Mucosa of stomach (tissue), 1 donor: ENCODE results near the gene ACTL10.
A peak's percentile ranks its signal among the peaks of the same experiment; 100 is the strongest.

Experiments used
- H3K27me3 ChIP-seq: one replicate; pipeline ENCODE4 v1.7.0; 2013; ENCODE audit warnings: mild to moderate bottlenecking, low read length; ENCODE audit not compliant: control insufficient read depth, insufficient read depth
- H3K36me3 ChIP-seq: one replicate; pipeline ENCODE4 v1.7.0; 2013; ENCODE audit warnings: low read length; ENCODE audit not compliant: control insufficient read depth, insufficient read depth
- H3K4me1 ChIP-seq: one replicate; pipeline ENCODE4 v1.7.0; 2013; ENCODE audit warnings: mild to moderate bottlenecking, low read length; ENCODE audit not compliant: control insufficient read depth, insufficient read depth
- H3K4me3 ChIP-seq: one replicate; pipeline ENCODE4 v1.7.0; 2013; ENCODE audit warnings: low read length
- H3K9ac ChIP-seq: one replicate; pipeline ENCODE4 v1.7.0; 2013; ENCODE audit warnings: mild to moderate bottlenecking, low read length, moderate library complexity
- H3K9me3 ChIP-seq: one replicate; pipeline ENCODE4 v1.7.0; 2013; ENCODE audit warnings: mild to moderate bottlenecking, low read length, moderate library complexity; ENCODE audit not compliant: control insufficient read depth
- donor health status: Pancreatic carcinoma.

Gene ACTL10

GRCh38 chr20:33676652-33677645 is 10.2 kb downstream of the ACTL10 start:
- Histone ChIP-seq H3K4me1 (peaks cover 23% of the 10 kb centered on the region), H3K9me3 (no peaks in the 10 kb centered on the region), H3K4me3 (no peak overlapping the region), H3K9ac (no peak overlapping the region), H3K36me3 (no peaks in the 10 kb centered on the region), H3K27me3 (no peaks in the 10 kb centered on the region)

- Histone ChIP-seq H3K4me3 (no peak overlapping the region), H3K27me3 (no peaks in the 10 kb centered on the region), H3K36me3 (no peaks in the 10 kb centered on the region), H3K4me1 (peaks cover 19% of the 10 kb centered on the region), H3K9ac (no peak overlapping the region), H3K9me3 (no peaks in the 10 kb centered on the region)
Observed at GRCh38 chr20:33677991-33678702, 11.4 kb downstream of the ACTL10 start.

DNA sequence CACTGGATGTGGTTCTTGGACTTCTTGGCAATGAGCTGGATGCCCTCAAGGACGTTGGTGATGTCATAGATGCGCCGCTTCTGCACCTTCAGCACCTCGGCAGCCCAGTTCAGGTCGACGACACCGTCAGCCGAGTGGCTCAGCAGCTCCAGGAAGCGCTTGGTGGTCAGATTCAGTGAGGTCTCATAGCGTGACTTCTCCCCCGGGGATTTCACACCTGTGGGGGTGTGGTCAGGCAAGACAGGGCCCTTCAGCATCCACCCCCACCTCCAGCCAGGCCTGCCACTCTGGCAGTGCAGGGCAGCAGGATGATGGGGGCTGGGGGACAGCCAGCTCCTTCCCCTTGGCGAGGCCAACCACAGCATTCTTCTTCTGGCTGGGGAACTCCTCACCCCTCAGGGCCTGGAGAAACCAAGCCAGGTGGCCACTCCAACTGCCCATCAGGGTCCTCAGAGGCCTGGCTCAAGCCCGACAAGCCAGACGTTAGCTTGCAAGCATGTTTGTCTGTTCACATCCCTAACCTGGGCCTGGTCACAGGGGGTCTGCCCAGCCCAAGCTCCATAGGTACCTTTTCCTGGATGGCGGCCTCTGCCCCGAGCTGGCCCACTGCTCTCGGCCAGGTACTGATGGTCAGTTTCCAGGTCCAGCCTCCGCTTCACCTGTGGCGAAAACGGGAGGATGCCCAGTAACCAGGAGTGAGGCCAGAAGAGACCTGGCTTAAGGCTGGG is 13.2 kb downstream of the ACTL10 start:
- H3K27me3 ChIP-seq, result no peaks in the 10 kb centered on the region
- no peaks in the 10 kb centered on the region for H3K9me3 ChIP-seq
- H3K4me3 ChIP-seq, result no peak overlapping the region
- H3K4me1 ChIP-seq, result peaks cover 17% of the 10 kb centered on the region
- no peaks in the 10 kb centered on the region for H3K36me3 ChIP-seq
- no peak overlapping the region for H3K9ac ChIP-seq

DNA sequence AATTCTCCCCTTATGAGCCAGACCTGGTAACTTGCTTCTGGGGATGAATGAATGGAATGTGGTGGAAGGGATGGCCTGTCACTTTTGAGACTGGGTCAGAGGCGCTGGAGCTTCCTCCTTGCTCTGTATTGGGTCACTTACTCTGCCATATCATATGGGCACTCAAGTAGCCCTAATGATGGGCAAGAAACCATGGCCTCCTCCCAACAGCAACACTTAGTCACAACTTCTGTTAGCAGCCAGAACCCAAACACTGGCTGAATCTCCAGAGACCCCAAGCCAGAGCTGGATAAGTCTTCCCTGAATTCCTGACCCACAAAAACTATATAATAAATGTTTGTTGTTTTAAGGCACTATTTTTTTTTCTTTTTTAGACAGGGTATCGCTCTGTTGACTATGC is 13.9 kb downstream of the ACTL10 start:
- Histone ChIP-seq H3K4me3 (no peak overlapping the region), H3K36me3 (no peaks in the 10 kb centered on the region), H3K4me1 (peaks cover 20% of the 10 kb centered on the region), H3K9ac (no peak overlapping the region), H3K27me3 (no peaks in the 10 kb centered on the region), H3K9me3 (no peaks in the 10 kb centered on the region)

- Histone ChIP-seq H3K27me3 (no peaks in the 10 kb centered on the region), H3K4me1 (peaks cover 20% of the 10 kb centered on the region), H3K9me3 (no peaks in the 10 kb centered on the region), H3K9ac (no peak overlapping the region), H3K4me3 (no peak overlapping the region), H3K36me3 (no peaks in the 10 kb centered on the region)
Observed at GRCh38 chr20:33681288-33681687, 14.5 kb downstream of the ACTL10 start.

GRCh38 chr20:33681728-33682353 is 15.1 kb downstream of the ACTL10 start:
- no peak overlapping the region for H3K9ac ChIP-seq
- no peaks in the 10 kb centered on the region for H3K36me3 ChIP-seq
- no peak overlapping the region for H3K4me3 ChIP-seq
- no peaks in the 10 kb centered on the region for H3K9me3 ChIP-seq
- H3K4me1 ChIP-seq, result peaks cover 23% of the 10 kb centered on the region
- H3K27me3 ChIP-seq, result no peaks in the 10 kb centered on the region

DNA sequence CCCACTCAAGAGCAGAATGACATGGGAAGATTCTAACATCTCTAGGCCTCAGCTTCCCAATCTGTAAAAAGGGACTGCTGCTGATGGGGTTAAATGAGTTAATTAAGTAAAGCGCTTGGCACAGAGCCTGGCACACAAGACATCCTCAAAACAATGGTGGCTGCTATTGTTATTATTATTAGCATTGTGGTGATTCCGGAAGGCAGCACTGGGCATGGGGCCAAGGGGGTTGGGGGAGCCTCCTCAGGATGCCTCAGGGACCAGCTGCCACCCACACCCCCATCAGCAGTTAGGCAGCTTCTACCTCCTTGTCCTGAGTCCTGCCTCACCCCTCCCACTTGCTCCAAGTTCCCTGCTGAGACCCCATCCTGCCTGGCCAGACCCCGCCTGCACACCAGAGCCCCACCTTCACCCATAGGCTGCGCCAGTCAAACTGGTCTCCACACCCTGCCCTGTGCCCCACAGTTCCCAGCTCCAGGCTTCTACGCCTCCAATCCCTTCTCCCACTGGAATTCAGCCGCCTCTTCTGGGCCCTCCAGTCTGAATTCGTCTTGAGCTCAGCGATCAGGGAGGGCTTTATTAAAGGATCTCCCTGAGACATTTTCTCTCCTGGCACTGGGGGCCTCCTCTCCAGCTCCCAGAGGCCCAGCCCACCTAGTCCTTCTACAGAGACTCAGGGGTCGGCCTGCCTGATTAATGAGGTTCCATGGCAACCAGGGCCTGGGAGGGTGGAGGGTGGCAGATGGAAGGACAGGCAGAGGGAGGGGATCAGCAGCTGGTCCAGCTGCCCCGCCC is 18.0 kb downstream of the ACTL10 start:
- Histone ChIP-seq H3K4me1 (peaks cover 27% of the 10 kb centered on the region), H3K36me3 (no peaks in the 10 kb centered on the region), H3K9ac (peak overlapping the region; percentile 19), H3K27me3 (no peaks in the 10 kb centered on the region), H3K9me3 (no peaks in the 10 kb centered on the region), H3K4me3 (no peak overlapping the region)

DNA sequence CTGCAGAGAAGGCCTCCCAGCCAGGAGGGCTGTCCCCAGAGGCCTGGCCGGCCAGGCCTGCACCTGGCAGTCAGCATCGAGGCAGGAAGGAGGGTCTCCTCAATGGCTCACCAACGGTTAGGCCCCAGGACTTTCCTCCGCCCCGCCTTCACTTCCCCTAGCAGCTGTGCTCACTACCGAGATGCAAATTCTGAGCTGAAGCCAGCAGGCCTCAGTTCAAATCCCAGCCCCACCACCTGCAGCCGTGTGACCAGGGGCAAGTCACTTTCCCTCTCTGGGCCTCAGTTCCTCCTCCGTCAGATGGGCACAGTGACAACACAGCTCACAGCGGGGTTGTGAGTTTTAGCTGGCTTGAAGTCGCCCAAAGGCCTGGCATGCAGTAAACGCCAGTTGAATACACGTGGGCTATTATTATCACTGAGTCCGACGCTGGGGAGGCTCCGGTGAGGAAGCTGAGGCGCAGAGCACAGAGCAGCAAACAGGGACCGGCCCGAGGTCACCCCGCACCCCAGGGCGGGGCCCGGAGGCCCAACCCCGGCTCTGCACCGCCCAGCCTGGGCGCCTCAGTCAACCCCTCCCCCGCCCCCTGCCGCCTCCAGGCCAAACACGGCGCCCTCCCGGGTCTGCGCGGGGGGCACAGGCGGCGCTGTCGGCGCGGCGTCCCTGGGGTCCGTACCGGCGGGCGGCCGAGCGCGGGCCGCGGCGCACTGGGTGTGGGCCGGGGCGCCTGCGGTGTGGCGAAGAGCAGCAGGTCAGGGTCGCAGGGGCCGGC is 18.8 kb downstream of the ACTL10 start:
- no peaks in the 10 kb centered on the region for H3K9me3 ChIP-seq
- H3K4me1 ChIP-seq, result peaks cover 27% of the 10 kb centered on the region
- H3K36me3 ChIP-seq, result no peaks in the 10 kb centered on the region
- H3K4me3 ChIP-seq, result no peak overlapping the region
- H3K27me3 ChIP-seq, result no peaks in the 10 kb centered on the region
- H3K9ac ChIP-seq, result peak overlapping the region; percentile 19

DNA sequence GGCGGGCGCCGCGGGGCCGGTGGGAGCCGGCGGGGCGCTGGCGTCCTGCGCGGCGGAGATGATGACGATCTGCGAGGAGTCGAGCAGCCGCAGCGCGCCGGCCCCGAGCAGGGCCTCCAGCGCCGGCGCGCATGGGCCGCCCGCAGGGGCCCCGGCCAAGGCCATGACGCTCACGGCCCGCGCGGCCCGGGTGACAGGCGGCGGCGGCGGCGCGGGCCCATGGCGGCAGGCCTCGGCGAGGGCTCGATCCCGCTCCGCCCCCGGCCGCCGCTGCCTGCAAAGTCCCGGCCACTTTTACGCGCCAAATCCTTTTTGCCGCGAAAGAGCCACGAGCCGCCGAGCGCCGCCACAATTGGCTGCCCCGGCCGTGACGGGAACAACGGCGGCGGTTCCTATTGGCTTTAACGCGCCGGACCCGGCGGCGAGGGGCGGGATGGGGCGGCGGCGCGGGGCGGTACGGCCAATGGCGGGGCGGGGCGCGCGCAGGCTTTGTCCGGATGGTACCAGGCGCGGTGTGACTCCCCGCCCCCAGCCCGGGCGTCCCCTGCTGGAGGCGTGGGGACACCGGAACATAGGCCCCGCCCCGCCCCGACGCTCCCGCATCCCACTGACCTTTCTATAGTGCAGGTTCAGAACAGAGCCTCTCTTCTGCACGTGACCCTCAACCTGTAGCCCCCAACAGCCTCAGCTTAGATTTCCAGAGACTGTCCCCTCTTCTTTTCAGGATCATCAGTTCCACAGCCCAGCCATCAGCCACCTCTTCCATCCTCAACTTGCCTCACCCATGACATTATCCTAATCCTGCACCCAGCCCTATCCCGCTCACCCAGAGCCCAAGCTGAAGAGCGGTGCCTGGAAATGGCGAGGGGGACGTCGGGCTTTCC is 19.6 kb downstream of the ACTL10 start, which contains the start of gene E2F1:
Gene E2F1, minus strand, starts transcription at position 286 of the 884 bp plus-strand sequence. Its CDS starts 121 bp downstream, at position 165.
- Histone ChIP-seq H3K27me3 (no peaks in the 10 kb centered on the region), H3K9ac (peak within 1 kb of the TSS; percentile 19), H3K9me3 (no peaks in the 10 kb centered on the region), H3K4me3 (no peak within 1 kb of the TSS), H3K4me1 (peaks cover 27% of the 10 kb centered on the region), H3K36me3 (no peaks in the 10 kb centered on the region)

GRCh38 chr20:33686984-33687366 is 20.2 kb downstream of the ACTL10 start:
- Histone ChIP-seq H3K9me3 (no peaks in the 10 kb centered on the region), H3K36me3 (no peaks in the 10 kb centered on the region), H3K27me3 (no peaks in the 10 kb centered on the region), H3K4me1 (peaks cover 27% of the 10 kb centered on the region), H3K9ac (no peak overlapping the region), H3K4me3 (no peak overlapping the region)
